ENCODE results near the gene SORCS2.

The SORCS2 gene

GRCh38 chr4:7371210-7371941, 179.0 kb downstream of the SORCS2 start:
- peaks cover 2 to 4% of the 10 kb centered on the region in 2 donors for H3K27me3 ChIP-seq (ENCODE audit: control insufficient read depth in 1 of 2, insufficient read depth in 2 of 2, low read length in 2 of 2)
- no peak overlapping the region for H3K9ac ChIP-seq (ENCODE audit: low read length in 2 of 2)
- H3K4me3 ChIP-seq (ENCODE audit: low read length in 2 of 2) = no peak overlapping the region
- H3K9me3 ChIP-seq (ENCODE audit: control insufficient read depth in 2 of 2, low read length in 2 of 2) = no peaks in the 10 kb centered on the region
- no peak overlapping the region for H3K27ac ChIP-seq (ENCODE audit: low read length)
- H3K4me1 ChIP-seq (ENCODE audit: control insufficient read depth, insufficient read depth, low read length) = peaks cover 31% of the 10 kb centered on the region
- no peaks in the 10 kb centered on the region for H3K36me3 ChIP-seq (ENCODE audit: control insufficient read depth in 2 of 2, insufficient read depth in 2 of 2, low read length in 2 of 2)

- H3K27ac ChIP-seq (ENCODE audit: low read length) = no peak overlapping the region
- no peak overlapping the region for H3K9ac ChIP-seq (ENCODE audit: low read length in 2 of 2)
- H3K4me3 ChIP-seq (ENCODE audit: low read length in 2 of 2) = no peak overlapping the region
- no peaks in the 10 kb centered on the region for H3K9me3 ChIP-seq (ENCODE audit: control insufficient read depth in 2 of 2, low read length in 2 of 2)
- no peaks in the 10 kb centered on the region for H3K36me3 ChIP-seq (ENCODE audit: control insufficient read depth in 2 of 2, insufficient read depth in 2 of 2, low read length in 2 of 2)
- H3K27me3 ChIP-seq (ENCODE audit: control insufficient read depth in 1 of 2, insufficient read depth in 2 of 2, low read length in 2 of 2) = no peaks in the 10 kb centered on the region
- peaks cover 20% of the 10 kb centered on the region for H3K4me1 ChIP-seq (ENCODE audit: control insufficient read depth, insufficient read depth, low read length)
Measured at GRCh38 chr4:7372673-7373072, 180.3 kb downstream of the SORCS2 start.

- no peak overlapping the region for H3K4me3 ChIP-seq (ENCODE audit: low read length in 2 of 2)
- no peaks in the 10 kb centered on the region for H3K27me3 ChIP-seq (ENCODE audit: control insufficient read depth in 1 of 2, insufficient read depth in 2 of 2, low read length in 2 of 2)
- no peaks in the 10 kb centered on the region for H3K36me3 ChIP-seq (ENCODE audit: control insufficient read depth in 2 of 2, insufficient read depth in 2 of 2, low read length in 2 of 2)
- no peak overlapping the region for H3K9ac ChIP-seq (ENCODE audit: low read length in 2 of 2)
- no peaks in the 10 kb centered on the region for H3K9me3 ChIP-seq (ENCODE audit: control insufficient read depth in 2 of 2, low read length in 2 of 2)
- H3K4me1 ChIP-seq (ENCODE audit: control insufficient read depth, insufficient read depth, low read length) = peaks cover 22% of the 10 kb centered on the region
- H3K27ac ChIP-seq (ENCODE audit: low read length) = no peak overlapping the region
Measured at GRCh38 chr4:7374571-7374970, 182.2 kb downstream of the SORCS2 start.

- H3K9me3 ChIP-seq (ENCODE audit: control insufficient read depth in 2 of 2, low read length in 2 of 2) = no peaks in the 10 kb centered on the region
- H3K4me3 ChIP-seq (ENCODE audit: low read length in 2 of 2) = peak overlapping the region in 1 of 2 donors; percentile 22
- H3K27me3 ChIP-seq (ENCODE audit: control insufficient read depth in 1 of 2, insufficient read depth in 2 of 2, low read length in 2 of 2) = peaks cover 0 to 2% of the 10 kb centered on the region in 2 donors
- no peaks in the 10 kb centered on the region for H3K36me3 ChIP-seq (ENCODE audit: control insufficient read depth in 2 of 2, insufficient read depth in 2 of 2, low read length in 2 of 2)
- no peak overlapping the region for H3K9ac ChIP-seq (ENCODE audit: low read length in 2 of 2)
- H3K27ac ChIP-seq (ENCODE audit: low read length) = no peak overlapping the region
- H3K4me1 ChIP-seq (ENCODE audit: control insufficient read depth, insufficient read depth, low read length) = peaks cover 25% of the 10 kb centered on the region
Measured at GRCh38 chr4:7375427-7375826, 183.1 kb downstream of the SORCS2 start.

GRCh38 chr4:7377223-7377865, 185.0 kb downstream of the SORCS2 start:
- no peaks in the 10 kb centered on the region for H3K36me3 ChIP-seq (ENCODE audit: control insufficient read depth in 2 of 2, insufficient read depth in 2 of 2, low read length in 2 of 2)

GRCh38 chr4:7379186-7379585, 186.8 kb downstream of the SORCS2 start:
- H3K9ac ChIP-seq (ENCODE audit: low read length in 2 of 2) = no peak overlapping the region

More at GRCh38 chr4:7377223-7377865, 185.0 kb downstream of the SORCS2 start:
- H3K9me3 ChIP-seq (ENCODE audit: control insufficient read depth in 2 of 2, low read length in 2 of 2) = no peaks in the 10 kb centered on the region
- H3K9ac ChIP-seq (ENCODE audit: low read length in 2 of 2) = no peak overlapping the region
- H3K4me1 ChIP-seq (ENCODE audit: control insufficient read depth, insufficient read depth, low read length) = peaks cover 28% of the 10 kb centered on the region
- H3K27me3 ChIP-seq (ENCODE audit: control insufficient read depth in 1 of 2, insufficient read depth in 2 of 2, low read length in 2 of 2) = peaks cover 0 to 3% of the 10 kb centered on the region in 2 donors
- no peak overlapping the region for H3K27ac ChIP-seq (ENCODE audit: low read length)
- H3K4me3 ChIP-seq (ENCODE audit: low read length in 2 of 2) = no peak overlapping the region

GRCh38 chr4:7379719-7380118, 187.4 kb downstream of the SORCS2 start:
- peaks cover 28% of the 10 kb centered on the region for H3K4me1 ChIP-seq (ENCODE audit: control insufficient read depth, insufficient read depth, low read length)
- H3K27ac ChIP-seq (ENCODE audit: low read length) = no peak overlapping the region
- no peaks in the 10 kb centered on the region for H3K9me3 ChIP-seq (ENCODE audit: control insufficient read depth in 2 of 2, low read length in 2 of 2)
- H3K9ac ChIP-seq (ENCODE audit: low read length in 2 of 2) = no peak overlapping the region
- H3K36me3 ChIP-seq (ENCODE audit: control insufficient read depth in 2 of 2, insufficient read depth in 2 of 2, low read length in 2 of 2) = no peaks in the 10 kb centered on the region
- H3K4me3 ChIP-seq (ENCODE audit: low read length in 2 of 2) = no peak overlapping the region
- peaks cover 0 to 3% of the 10 kb centered on the region in 2 donors for H3K27me3 ChIP-seq (ENCODE audit: control insufficient read depth in 1 of 2, insufficient read depth in 2 of 2, low read length in 2 of 2)

More at GRCh38 chr4:7379186-7379585, 186.8 kb downstream of the SORCS2 start:
- Histone ChIP-seq H3K27ac (ENCODE audit: low read length) (no peak overlapping the region), H3K4me3 (ENCODE audit: low read length in 2 of 2) (no peak overlapping the region), H3K9me3 (ENCODE audit: control insufficient read depth in 2 of 2, low read length in 2 of 2) (no peaks in the 10 kb centered on the region), H3K27me3 (ENCODE audit: control insufficient read depth in 1 of 2, insufficient read depth in 2 of 2, low read length in 2 of 2) (peaks cover 0 to 3% of the 10 kb centered on the region in 2 donors), H3K36me3 (ENCODE audit: control insufficient read depth in 2 of 2, insufficient read depth in 2 of 2, low read length in 2 of 2) (no peaks in the 10 kb centered on the region), H3K4me1 (ENCODE audit: control insufficient read depth, insufficient read depth, low read length) (peaks cover 28% of the 10 kb centered on the region)

GRCh38 chr4:7381221-7381889, 189.0 kb downstream of the SORCS2 start:
- Histone ChIP-seq H3K4me3 (ENCODE audit: low read length in 2 of 2) (no peak overlapping the region), H3K9me3 (ENCODE audit: control insufficient read depth in 2 of 2, low read length in 2 of 2) (no peaks in the 10 kb centered on the region), H3K27ac (ENCODE audit: low read length) (no peak overlapping the region), H3K36me3 (ENCODE audit: control insufficient read depth in 2 of 2, insufficient read depth in 2 of 2, low read length in 2 of 2) (no peaks in the 10 kb centered on the region), H3K27me3 (ENCODE audit: control insufficient read depth in 1 of 2, insufficient read depth in 2 of 2, low read length in 2 of 2) (peaks cover 0 to 3% of the 10 kb centered on the region in 2 donors), H3K4me1 (ENCODE audit: control insufficient read depth, insufficient read depth, low read length) (peaks cover 20% of the 10 kb centered on the region), H3K9ac (ENCODE audit: low read length in 2 of 2) (no peak overlapping the region)

- Histone ChIP-seq H3K27ac (ENCODE audit: low read length) (no peak overlapping the region), H3K27me3 (ENCODE audit: control insufficient read depth in 1 of 2, insufficient read depth in 2 of 2, low read length in 2 of 2) (peaks cover 0 to 3% of the 10 kb centered on the region in 2 donors), H3K4me1 (ENCODE audit: control insufficient read depth, insufficient read depth, low read length) (peaks cover 18% of the 10 kb centered on the region), H3K9ac (ENCODE audit: low read length in 2 of 2) (no peak overlapping the region), H3K4me3 (ENCODE audit: low read length in 2 of 2) (no peak overlapping the region), H3K9me3 (ENCODE audit: control insufficient read depth in 2 of 2, low read length in 2 of 2) (no peaks in the 10 kb centered on the region), H3K36me3 (ENCODE audit: control insufficient read depth in 2 of 2, insufficient read depth in 2 of 2, low read length in 2 of 2) (no peaks in the 10 kb centered on the region)
Measured at GRCh38 chr4:7381890-7382633, 189.7 kb downstream of the SORCS2 start.

GRCh38 chr4:7382634-7383014, 190.3 kb downstream of the SORCS2 start:
- H3K27ac ChIP-seq (ENCODE audit: low read length) = no peak overlapping the region
- H3K27me3 ChIP-seq (ENCODE audit: control insufficient read depth in 1 of 2, insufficient read depth in 2 of 2, low read length in 2 of 2) = peaks cover 0 to 3% of the 10 kb centered on the region in 2 donors
- no peak overlapping the region for H3K9ac ChIP-seq (ENCODE audit: low read length in 2 of 2)

More at GRCh38 chr4:7382634-7383014, 190.3 kb downstream of the SORCS2 start:
- peaks cover 18% of the 10 kb centered on the region for H3K4me1 ChIP-seq (ENCODE audit: control insufficient read depth, insufficient read depth, low read length)
- H3K4me3 ChIP-seq (ENCODE audit: low read length in 2 of 2) = no peak overlapping the region
- no peaks in the 10 kb centered on the region for H3K9me3 ChIP-seq (ENCODE audit: control insufficient read depth in 2 of 2, low read length in 2 of 2)
- no peaks in the 10 kb centered on the region for H3K36me3 ChIP-seq (ENCODE audit: control insufficient read depth in 2 of 2, insufficient read depth in 2 of 2, low read length in 2 of 2)

All from stomach smooth muscle (tissue), 2 donors.